ENCODE results near the gene HOXB7.

HOXB7 gene

GRCh38 chr17:48597778-48598631 is 12.8 kb downstream of the HOXB7 start:
- no peak for TF ChIP-seq CTCF (IDR thresholded peaks at IDR 0.05; ENCODE audit: insufficient read depth, low read length, missing control alignments)
- ChIA-PET POLR2A (interaction anchor here (0.8 to 1.3 kb wide), 5 partner anchors 10 to 46 kb away, joined by 3 to 6 read pairs (median 4); no protein-coding TSS in a partner anchor), CTCF (interaction anchor here (0.6 to 2.2 kb wide), 7 partner anchors 8 to 339 kb away, joined by 3 to 8 read pairs (median 5); no protein-coding TSS in a partner anchor)
- H3K4me3 ChIP-seq (ENCODE audit: low read depth, low read length) = peak overlapping the region; percentile 76
- no peak for DNase-seq (ENCODE audit: low read depth, low spot score)

GRCh38 chr17:48597528-48597777 is 13.4 kb downstream of the HOXB7 start:
- no peak for TF ChIP-seq CTCF (IDR thresholded peaks at IDR 0.05; ENCODE audit: insufficient read depth, low read length, missing control alignments)
- ChIA-PET POLR2A (interaction anchor here (1.0 to 1.7 kb wide), 6 partner anchors 10 to 245 kb away, joined by 3 to 12 read pairs (median 4); no protein-coding TSS in a partner anchor), CTCF (interaction anchor here (0.9 to 2.2 kb wide), 5 partner anchors 12 to 338 kb away, joined by 3 to 8 read pairs (median 6); no protein-coding TSS in a partner anchor)
- peak overlapping the region; percentile 76 for H3K4me3 ChIP-seq (ENCODE audit: low read depth, low read length)
- DNase-seq (ENCODE audit: low read depth, low spot score) = no peak

- DNase-seq (ENCODE audit: low read depth, low spot score) = no peak
- CTCF ChIA-PET = interaction anchor here (0.9 to 8.4 kb wide), 9 partner anchors 10 to 289 kb away, joined by 3 to 80 read pairs (median 6); partner anchors contain the start of gene HOXB8
- TF ChIP-seq CTCF (IDR thresholded peaks at IDR 0.05; ENCODE audit: insufficient read depth, low read length, missing control alignments) = no peak
Measured at GRCh38 chr17:48596735-48597527, 13.9 kb downstream of the HOXB7 start.

GRCh38 chr17:48596000-48596734 is 14.7 kb downstream of the HOXB7 start:
- DNase-seq (ENCODE audit: low read depth, low spot score) = no peak
- POLR2A ChIA-PET = interaction anchor here (0.8 to 1.7 kb wide), 7 partner anchors 8 to 244 kb away, joined by 3 to 12 read pairs (median 4); no protein-coding TSS in a partner anchor
- TF ChIP-seq CTCF (IDR thresholded peaks at IDR 0.05; ENCODE audit: insufficient read depth, low read length, missing control alignments) = no peak
- H3K4me3 ChIP-seq (ENCODE audit: low read depth, low read length) = peak overlapping the region; percentile 76
- CTCF ChIA-PET = interaction anchor here (0.9 to 8.4 kb wide), 8 partner anchors 11 to 288 kb away, joined by 3 to 80 read pairs (median 8); partner anchors contain the start of gene HOXB8

More at GRCh38 chr17:48596735-48597527, 13.9 kb downstream of the HOXB7 start:
- POLR2A ChIA-PET = interaction anchor here (0.7 to 1.7 kb wide), 6 partner anchors 9 to 245 kb away, joined by 3 to 12 read pairs (median 3); no protein-coding TSS in a partner anchor
- peak overlapping the region; percentile 76 for H3K4me3 ChIP-seq (ENCODE audit: low read depth, low read length)

GRCh38 chr17:48595278-48595999 is 15.4 kb downstream of the HOXB7 start:
- H3K4me3 ChIP-seq (ENCODE audit: low read depth, low read length) = peak overlapping the region; percentile 76
- POLR2A ChIA-PET = interaction anchor here (0.8 to 1.8 kb wide), 5 partner anchors 13 to 121 kb away, joined by 3 to 5 read pairs (median 4); no protein-coding TSS in a partner anchor
- no peak for DNase-seq (ENCODE audit: low read depth, low spot score)
- TF ChIP-seq CTCF (IDR thresholded peaks at IDR 0.05; ENCODE audit: insufficient read depth, low read length, missing control alignments) = no peak
- CTCF ChIA-PET = interaction anchor here (0.6 to 8.4 kb wide), 13 partner anchors 11 to 291 kb away, joined by 3 to 80 read pairs (median 6); partner anchors contain the start of gene HOXB8

All from AG04449 (cell line).